Effector memory CD4-positive, alpha-beta T cell (primary cell): Measurements from ENCODE around the gene LRP1-AS.
A peak's percentile ranks its signal among the peaks of the same experiment; 100 is the strongest.

Source experiments
- DNase-seq, 3 donors: peaks; one replicate each; pipeline ENCODE4 v3.0.0-alpha.2; 2020
- H3K27ac ChIP-seq: 2 replicates; pipeline ENCODE4 v1.7.0; 2013; ENCODE audit warnings: mild to moderate bottlenecking, low read length, moderate library complexity; ENCODE audit not compliant: insufficient read depth, poor library complexity, severe bottlenecking
- H3K27me3 ChIP-seq: replicated peaks from 2 replicates; pipeline ENCODE4 v1.7.0; 2013; ENCODE audit warnings: mild to moderate bottlenecking, low read length; ENCODE audit not compliant: insufficient read depth, control insufficient read depth, poor library complexity, severe bottlenecking
- H3K36me3 ChIP-seq: 2 replicates; pipeline ENCODE4 v1.7.0; 2013; ENCODE audit warnings: mild to moderate bottlenecking, low read length, moderate library complexity; ENCODE audit not compliant: control insufficient read depth, insufficient read depth
- H3K4me1 ChIP-seq: 2 replicates; pipeline ENCODE4 v1.7.0; 2013; ENCODE audit warnings: low read length, mild to moderate bottlenecking; ENCODE audit not compliant: control insufficient read depth, insufficient read depth, poor library complexity, severe bottlenecking
- H3K4me3 ChIP-seq: 2 replicates; pipeline ENCODE4 v1.7.0; 2013; ENCODE audit warnings: low read length, low read depth, mild to moderate bottlenecking; ENCODE audit not compliant: insufficient read depth, poor library complexity, severe bottlenecking
- H3K9me3 ChIP-seq: 2 replicates; pipeline ENCODE4 v1.7.0; 2013; ENCODE audit warnings: mild to moderate bottlenecking, low read length, moderate library complexity; ENCODE audit not compliant: control insufficient read depth

The LRP1-AS gene

DNA sequence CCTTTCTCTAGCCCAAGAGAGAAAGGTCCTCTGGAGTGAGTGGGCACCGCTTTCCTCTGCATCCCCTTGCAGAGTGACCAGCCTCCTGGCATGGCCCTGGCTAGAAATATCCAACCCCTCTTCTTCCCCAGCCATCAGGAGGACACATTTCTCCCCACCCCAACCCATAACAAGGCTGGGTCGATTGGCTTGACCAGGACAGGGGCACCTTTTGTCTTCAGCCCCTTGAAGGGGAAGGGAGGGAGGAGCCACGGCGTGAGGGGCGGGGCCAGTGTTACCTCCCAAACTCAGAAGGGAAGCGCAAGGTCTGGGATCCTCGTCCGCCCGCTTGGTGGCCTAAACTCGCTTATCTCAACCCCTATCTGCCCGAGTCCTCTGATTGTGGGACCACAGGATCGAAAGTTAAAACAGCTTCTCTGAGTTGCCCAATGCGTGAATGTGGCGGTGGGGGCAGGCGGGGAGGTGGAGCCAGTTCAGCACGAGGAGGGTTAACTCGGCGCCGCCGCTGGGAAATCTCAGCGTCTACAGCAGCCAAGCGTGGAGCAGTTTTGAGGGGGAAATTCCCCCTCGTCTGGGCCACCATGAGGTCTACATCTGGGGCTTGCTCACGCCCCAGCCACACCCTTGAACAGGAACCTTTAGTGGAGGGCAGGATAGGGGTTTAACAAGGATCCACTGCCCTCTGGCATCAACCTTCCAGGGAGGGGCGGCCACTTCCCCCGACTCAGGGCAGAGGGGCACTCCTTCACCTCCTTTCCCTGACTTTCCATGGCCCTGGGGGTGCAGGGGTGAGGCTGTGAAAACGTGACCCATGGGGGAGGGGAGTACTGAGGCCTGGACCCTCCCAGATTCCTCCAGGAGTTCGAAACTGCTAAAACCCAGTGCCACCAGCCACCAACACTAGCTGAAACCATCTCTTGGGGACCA is 37.1 kb downstream of the LRP1-AS start:
- H3K9me3 ChIP-seq = no peaks in the 10 kb centered on the region
- peaks cover 28% of the 10 kb centered on the region for H3K36me3 ChIP-seq
- no peaks in the 10 kb centered on the region for H3K27me3 ChIP-seq
- peaks cover 32% of the 10 kb centered on the region for H3K4me1 ChIP-seq
- peak overlapping the region; percentile 76 for H3K4me3 ChIP-seq
- H3K27ac ChIP-seq = peak overlapping the region; percentile 97
- peak; percentile 71 to 74 (median 73) for DNase-seq

- H3K27me3 ChIP-seq = no peaks in the 10 kb centered on the region
- H3K27ac ChIP-seq = peak overlapping the region; percentile 97
- H3K9me3 ChIP-seq = no peaks in the 10 kb centered on the region
- H3K4me3 ChIP-seq = peak overlapping the region; percentile 76
- no peak for DNase-seq
- H3K36me3 ChIP-seq = peaks cover 37% of the 10 kb centered on the region
- peaks cover 32% of the 10 kb centered on the region for H3K4me1 ChIP-seq
Measured at GRCh38 chr12:57109207-57110103, 38.0 kb downstream of the LRP1-AS start.

DNA sequence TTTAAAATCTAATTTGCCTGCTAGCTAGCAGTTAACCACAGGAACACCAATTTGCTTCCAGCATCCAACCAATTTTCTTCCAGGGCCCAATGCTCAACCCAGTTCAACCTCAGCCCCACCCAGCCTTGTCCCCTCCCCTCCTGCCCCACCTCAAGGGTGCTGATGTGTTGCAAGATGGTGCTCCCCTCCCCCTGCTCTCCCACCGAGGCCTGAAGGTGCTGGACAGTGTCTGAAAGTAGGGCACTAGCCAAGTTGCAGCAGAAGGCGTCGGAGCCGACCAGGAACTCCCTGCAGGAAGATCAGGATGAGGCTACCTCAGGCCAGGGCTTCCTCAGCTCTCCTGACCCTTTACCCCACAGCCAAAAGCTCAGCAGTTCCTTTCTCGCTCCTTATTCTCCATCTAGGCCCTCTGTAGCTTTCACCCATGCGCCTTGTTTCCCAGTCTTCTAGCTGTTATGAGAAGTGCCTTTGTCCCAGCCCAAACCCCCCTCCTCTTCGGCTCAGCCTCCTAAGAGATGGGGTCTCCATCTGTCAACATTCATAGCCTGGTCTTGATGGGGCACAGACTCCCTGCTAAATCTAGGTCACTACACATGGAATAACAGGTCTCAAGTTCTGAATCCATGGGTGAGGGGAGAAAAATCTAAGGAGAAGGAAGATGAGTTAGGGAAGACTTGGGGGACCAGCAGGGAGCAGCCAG is 39.8 kb downstream of the LRP1-AS start:
- Histone ChIP-seq H3K36me3 (peaks cover 44% of the 10 kb centered on the region), H3K27me3 (no peaks in the 10 kb centered on the region), H3K4me1 (peaks cover 31% of the 10 kb centered on the region), H3K4me3 (no peak overlapping the region), H3K27ac (no peak overlapping the region), H3K9me3 (no peaks in the 10 kb centered on the region)
- no peak for DNase-seq

GRCh38 chr12:57106021-57106708 is 41.3 kb downstream of the LRP1-AS start:
- DNase-seq = no peak
- Histone ChIP-seq H3K9me3 (no peaks in the 10 kb centered on the region), H3K36me3 (peaks cover 44% of the 10 kb centered on the region), H3K4me3 (no peak overlapping the region), H3K27me3 (no peaks in the 10 kb centered on the region), H3K27ac (no peak overlapping the region), H3K4me1 (peaks cover 19% of the 10 kb centered on the region)

DNA sequence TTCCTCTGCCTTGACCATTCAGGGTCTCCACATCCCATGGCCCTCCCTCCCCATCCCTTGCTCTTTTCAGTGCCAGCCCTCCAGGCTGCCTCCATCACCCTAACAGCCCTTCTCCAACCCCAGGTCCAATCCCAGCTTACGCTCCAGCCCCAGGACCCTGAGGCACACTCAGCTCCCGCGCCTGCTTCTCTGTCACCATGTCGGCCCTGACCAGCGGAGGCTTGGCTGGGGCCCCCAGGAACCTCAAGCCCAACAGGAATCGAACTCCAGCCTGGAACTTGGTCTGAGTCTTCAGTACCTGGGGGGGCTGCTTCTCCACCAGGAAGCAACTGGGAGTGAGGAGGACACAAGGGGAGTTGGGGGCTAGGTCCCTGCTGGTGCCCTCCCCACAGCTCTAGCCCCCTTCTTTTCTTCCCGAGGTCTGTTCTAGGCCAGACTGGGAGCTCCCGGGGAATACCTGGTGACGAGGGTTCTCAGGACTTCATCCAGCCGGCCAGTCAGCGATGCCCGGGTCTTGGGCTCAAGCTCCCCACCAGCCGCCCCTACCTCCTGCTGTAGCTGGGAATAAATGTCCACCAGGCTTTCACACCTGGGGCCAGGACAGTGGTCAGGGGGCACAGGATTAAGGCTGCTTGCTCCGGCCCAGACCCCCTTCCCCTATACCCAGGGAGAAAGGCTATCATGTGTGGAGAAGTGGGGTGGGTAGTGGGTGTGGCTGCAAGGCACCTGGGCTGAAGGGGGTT is 42.2 kb downstream of the LRP1-AS start:
- Histone ChIP-seq H3K4me3 (no peak overlapping the region), H3K36me3 (peaks cover 44% of the 10 kb centered on the region), H3K27ac (peak overlapping the region; percentile 22), H3K9me3 (no peaks in the 10 kb centered on the region), H3K4me1 (peaks cover 16% of the 10 kb centered on the region), H3K27me3 (no peaks in the 10 kb centered on the region)
- DNase-seq = no peak

GRCh38 chr12:57104292-57104910 is 43.0 kb downstream of the LRP1-AS start:
- H3K9me3 ChIP-seq = no peaks in the 10 kb centered on the region
- no peaks in the 10 kb centered on the region for H3K27me3 ChIP-seq
- no peak for DNase-seq
- peaks cover 9% of the 10 kb centered on the region for H3K4me1 ChIP-seq
- no peak overlapping the region for H3K4me3 ChIP-seq
- no peak overlapping the region for H3K27ac ChIP-seq
- peaks cover 51% of the 10 kb centered on the region for H3K36me3 ChIP-seq

- Histone ChIP-seq H3K27me3 (no peaks in the 10 kb centered on the region), H3K4me3 (no peak overlapping the region), H3K27ac (no peak overlapping the region), H3K36me3 (peaks cover 57% of the 10 kb centered on the region), H3K9me3 (no peaks in the 10 kb centered on the region), H3K4me1 (peaks cover 6% of the 10 kb centered on the region)
- DNase-seq = no peak
Measured at GRCh38 chr12:57103856-57104255, 43.6 kb downstream of the LRP1-AS start.

DNA sequence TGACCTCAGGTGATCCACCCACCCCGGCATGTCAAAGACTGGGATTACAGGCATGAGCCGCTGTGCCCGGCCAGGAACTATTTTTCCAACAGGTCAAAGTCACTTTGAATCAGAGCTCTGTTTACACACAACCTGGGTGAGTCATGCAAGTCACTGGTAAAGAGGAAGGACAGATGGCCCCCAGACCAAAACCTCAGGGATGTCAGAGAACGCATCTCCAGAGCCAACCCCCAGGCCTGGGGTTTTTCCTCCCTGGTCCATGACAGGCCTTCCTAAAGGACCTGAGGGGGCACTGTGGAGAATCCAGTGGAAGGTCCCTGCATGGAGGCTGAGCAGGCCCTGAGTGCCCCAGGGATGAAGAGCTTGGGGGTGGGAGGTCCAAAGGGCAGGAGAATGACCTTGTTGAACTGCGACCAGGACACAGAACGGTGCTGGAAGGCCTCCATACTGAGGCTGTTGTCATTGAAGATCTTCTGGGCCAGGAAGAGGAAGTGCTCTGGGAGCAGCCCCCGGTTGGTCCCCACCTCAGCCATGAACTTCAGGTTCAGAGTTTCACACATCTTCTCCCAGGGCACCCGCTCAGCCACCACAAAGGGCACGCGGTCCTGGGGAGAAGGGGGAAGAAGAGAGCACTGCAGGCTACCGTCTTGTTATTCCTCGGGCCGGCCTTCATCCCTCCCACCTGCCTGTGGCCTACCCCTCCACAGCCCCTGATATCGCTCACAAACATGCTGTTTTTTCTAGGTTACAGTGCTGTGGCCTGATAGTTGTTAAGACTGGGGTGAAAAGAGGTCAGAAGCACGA is 45.3 kb downstream of the LRP1-AS start:
- no peaks in the 10 kb centered on the region for H3K27me3 ChIP-seq
- H3K36me3 ChIP-seq = peaks cover 62% of the 10 kb centered on the region
- H3K9me3 ChIP-seq = no peaks in the 10 kb centered on the region
- H3K4me3 ChIP-seq = no peak overlapping the region
- DNase-seq = no peak
- no peak overlapping the region for H3K27ac ChIP-seq
- no peaks in the 10 kb centered on the region for H3K4me1 ChIP-seq
